Subcutaneous abdominal adipose tissue (tissue), 5 donors: ENCODE results near the gene CDS2.
"Not testable (repeated sequence)": the region's sequence is repeated elsewhere in the genome, so short reads cannot be mapped to it uniquely, and the experiment has no call there.

Experiments
- H3K27ac ChIP-seq: one replicate; pipeline ENCODE4 v1.7.0; 2013; ENCODE audit warnings: low read depth, mild to moderate bottlenecking, inconsistent platforms, low read length, moderate library complexity
- H3K27me3 ChIP-seq, 5 donors: one replicate each; pipeline ENCODE4 v1.7.0; 2013; ENCODE audit warnings: low read length in 5 of 5, inconsistent platforms in 1 of 5; ENCODE audit not compliant: control insufficient read depth in 5 of 5, insufficient read depth in 4 of 5
- H3K36me3 ChIP-seq, 5 donors: one replicate each; pipeline ENCODE4 v1.7.0; 2013; ENCODE audit warnings: low read length in 5 of 5; ENCODE audit not compliant: control insufficient read depth in 5 of 5, insufficient read depth in 5 of 5
- H3K4me1 ChIP-seq, 5 donors: one replicate each; pipeline ENCODE4 v1.7.0; 2013; ENCODE audit warnings: low read length in 5 of 5, mild to moderate bottlenecking in 3 of 5, moderate library complexity in 1 of 5; ENCODE audit not compliant: control insufficient read depth in 5 of 5, insufficient read depth in 5 of 5
- H3K4me3 ChIP-seq, 5 donors: one replicate each; pipeline ENCODE4 v1.7.0; 2013; ENCODE audit warnings: low read length in 5 of 5, low read depth in 1 of 5
- H3K9ac ChIP-seq, 5 donors: one replicate each; pipeline ENCODE4 v1.7.0; 2013; ENCODE audit warnings: low read length in 5 of 5, mild to moderate bottlenecking in 4 of 5, moderate library complexity in 3 of 5
- H3K9me3 ChIP-seq, 5 donors: one replicate each; pipeline ENCODE4 v1.7.0; 2013; ENCODE audit warnings: low read length in 5 of 5; ENCODE audit not compliant: control insufficient read depth in 5 of 5
- donor health status: healthy.
- donor health status: healthy.
- donor health status: healthy.
- donor health status: healthy.
- donor health status: healthy.

CDS2 gene

GRCh38 chr20:5095454-5095853 is 31.4 kb upstream of the CDS2 start:
- no peak overlapping the region for H3K9ac ChIP-seq
- H3K27me3 ChIP-seq = no peaks in the 10 kb centered on the region
- no peak overlapping the region for H3K4me3 ChIP-seq
- peaks cover 0 to 4% (median under 1%) of the 10 kb centered on the region in 5 donors for H3K4me1 ChIP-seq
- H3K27ac ChIP-seq = no peak overlapping the region
- no peaks in the 10 kb centered on the region for H3K9me3 ChIP-seq
- H3K36me3 ChIP-seq = peaks cover 11 to 41% (median 30%) of the 10 kb centered on the region in 5 donors

GRCh38 chr20:5095931-5096330 is 30.9 kb upstream of the CDS2 start:
- H3K4me3 ChIP-seq = no peak overlapping the region
- no peaks in the 10 kb centered on the region for H3K27me3 ChIP-seq
- peaks cover 0 to 4% (median 0%) of the 10 kb centered on the region in 5 donors for H3K4me1 ChIP-seq
- H3K9ac ChIP-seq = no peak overlapping the region
- no peak overlapping the region for H3K27ac ChIP-seq
- H3K9me3 ChIP-seq = no peaks in the 10 kb centered on the region
- H3K36me3 ChIP-seq = peaks cover 11 to 41% (median 30%) of the 10 kb centered on the region in 5 donors

GRCh38 chr20:5096463-5096862 is 30.3 kb upstream of the CDS2 start:
- H3K9me3 ChIP-seq = no peaks in the 10 kb centered on the region
- peaks cover 0 to 4% (median 0%) of the 10 kb centered on the region in 5 donors for H3K4me1 ChIP-seq
- H3K27ac ChIP-seq = no peak overlapping the region
- peaks cover 10 to 44% (median 34%) of the 10 kb centered on the region in 5 donors for H3K36me3 ChIP-seq
- no peak overlapping the region for H3K4me3 ChIP-seq
- H3K27me3 ChIP-seq = no peaks in the 10 kb centered on the region
- H3K9ac ChIP-seq = no peak overlapping the region

GRCh38 chr20:5099009-5099408 is 27.8 kb upstream of the CDS2 start:
- H3K9ac ChIP-seq, H3K4me1 ChIP-seq, H3K4me3 ChIP-seq, H3K27me3 ChIP-seq, H3K9me3 ChIP-seq, H3K27ac ChIP-seq: not testable (repeated sequence)
- peaks cover 7 to 60% (median 49%) of the 10 kb centered on the region in 5 donors for H3K36me3 ChIP-seq

- H3K9me3 ChIP-seq, H3K27ac ChIP-seq, H3K4me1 ChIP-seq, H3K9ac ChIP-seq, H3K4me3 ChIP-seq, H3K27me3 ChIP-seq: not testable (repeated sequence)
- H3K36me3 ChIP-seq = peaks cover 13 to 69% (median 57%) of the 10 kb centered on the region in 5 donors
Measured at GRCh38 chr20:5099909-5100308, 26.9 kb upstream of the CDS2 start.

GRCh38 chr20:5100684-5101347 is 26.0 kb upstream of the CDS2 start:
- Histone ChIP-seq H3K4me3 (no peak overlapping the region), H3K9ac (no peak overlapping the region), H3K27ac (peak overlapping the region; percentile 10), H3K4me1 (peaks cover 0 to 4% (median 0%) of the 10 kb centered on the region in 5 donors), H3K36me3 (peaks cover 13 to 73% (median 63%) of the 10 kb centered on the region in 5 donors), H3K9me3 (no peaks in the 10 kb centered on the region), H3K27me3 (no peaks in the 10 kb centered on the region)

GRCh38 chr20:5104479-5104878 is 22.3 kb upstream of the CDS2 start:
- Histone ChIP-seq H3K27me3 (no peaks in the 10 kb centered on the region), H3K27ac (no peak overlapping the region), H3K4me1 (peaks cover 0 to 10% (median 3%) of the 10 kb centered on the region in 5 donors), H3K9ac (no peak overlapping the region), H3K36me3 (peaks cover 12 to 81% (median 63%) of the 10 kb centered on the region in 5 donors), H3K9me3 (no peaks in the 10 kb centered on the region), H3K4me3 (no peak overlapping the region)

- no peak overlapping the region for H3K9ac ChIP-seq
Measured at GRCh38 chr20:5109276-5109675, 17.5 kb upstream of the CDS2 start.

GRCh38 chr20:5113615-5113986 is 13.2 kb upstream of the CDS2 start:
- peaks cover 3 to 22% (median 20%) of the 10 kb centered on the region in 5 donors for H3K4me1 ChIP-seq
- H3K27me3 ChIP-seq = no peaks in the 10 kb centered on the region
- peak overlapping the region; percentile 85 to 99 (median 95) for H3K9ac ChIP-seq
- no peaks in the 10 kb centered on the region for H3K9me3 ChIP-seq
- peaks cover 14 to 40% (median 28%) of the 10 kb centered on the region in 5 donors for H3K36me3 ChIP-seq
- peak overlapping the region; percentile 70 to 99 (median 96) for H3K4me3 ChIP-seq
- peak overlapping the region; percentile 98 for H3K27ac ChIP-seq

More at GRCh38 chr20:5109276-5109675, 17.5 kb upstream of the CDS2 start:
- peaks cover 0 to 23% (median 17%) of the 10 kb centered on the region in 5 donors for H3K4me1 ChIP-seq
- H3K9me3 ChIP-seq = no peaks in the 10 kb centered on the region
- no peak overlapping the region for H3K4me3 ChIP-seq
- no peaks in the 10 kb centered on the region for H3K27me3 ChIP-seq
- peaks cover 11 to 60% (median 41%) of the 10 kb centered on the region in 5 donors for H3K36me3 ChIP-seq
- H3K27ac ChIP-seq = no peak overlapping the region

GRCh38 chr20:5114403-5114802 is 12.4 kb upstream of the CDS2 start:
- H3K9me3 ChIP-seq = no peaks in the 10 kb centered on the region
- no peak overlapping the region for H3K4me3 ChIP-seq
- H3K27ac ChIP-seq = no peak overlapping the region
- peaks cover 14 to 32% (median 22%) of the 10 kb centered on the region in 5 donors for H3K36me3 ChIP-seq
- no peak overlapping the region for H3K9ac ChIP-seq
- H3K27me3 ChIP-seq = no peaks in the 10 kb centered on the region
- H3K4me1 ChIP-seq = peaks cover 6 to 30% (median 27%) of the 10 kb centered on the region in 5 donors
